Activated naive CD4-positive, alpha-beta T cell treated with anti-CD3 and anti-CD28 coated beads, Interleukin-2, amount 50 U/mL, for 16 hours (primary cell): ENCODE results near the gene MLXIPL.
"Not testable (repeated sequence)": the region's sequence is repeated elsewhere in the genome, so short reads cannot be mapped to it uniquely, and the experiment has no call there.

ENCODE experiments used
- DNase-seq: peaks from one replicate; pipeline ENCODE4 v3.0.0-alpha.2; 2020

Gene MLXIPL

GRCh38 chr7:73644688-73645286, 20.5 kb upstream of the MLXIPL start:
- DNase-seq = no peak

GRCh38 chr7:73642834-73643233, 18.5 kb upstream of the MLXIPL start:
- DNase-seq = no peak

- no peak for DNase-seq
Measured at GRCh38 chr7:73638911-73639310, 14.6 kb upstream of the MLXIPL start.

DNA sequence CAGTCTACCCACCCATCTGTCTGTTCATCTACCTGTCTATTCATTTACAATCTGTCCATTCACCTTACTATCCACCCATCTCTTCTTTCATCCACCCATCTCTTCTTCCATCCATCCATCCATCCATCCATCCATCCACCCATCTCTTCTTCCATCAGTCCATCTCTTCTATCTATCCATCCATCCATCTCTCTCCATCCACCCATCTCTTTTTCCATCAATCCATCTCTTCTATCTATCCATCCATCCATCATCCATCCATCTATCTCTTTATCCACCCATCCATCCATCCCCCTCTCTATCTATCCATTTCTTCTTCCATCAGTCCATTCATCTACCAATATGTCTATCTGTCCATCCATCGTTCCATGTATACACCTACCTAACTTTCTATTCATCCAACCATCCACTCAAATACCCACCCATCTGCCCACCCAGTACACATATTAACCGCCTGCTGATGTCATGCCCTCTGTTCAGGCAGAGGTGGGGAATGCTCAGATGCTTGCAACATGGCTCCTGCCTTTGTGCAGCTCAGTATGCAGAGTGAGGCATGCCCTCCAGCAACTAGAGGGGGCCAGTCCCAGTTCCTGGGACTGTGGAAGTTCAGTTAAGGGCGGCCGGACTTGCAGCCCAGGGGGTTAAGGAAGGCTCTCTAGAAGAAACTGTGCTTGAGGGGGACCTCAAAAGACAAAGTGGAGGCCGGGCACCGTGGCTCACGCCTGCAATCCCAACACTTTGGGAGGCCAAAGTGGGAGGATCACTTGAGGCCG, 11.3 kb upstream of the MLXIPL start:
- no peak for DNase-seq

DNA sequence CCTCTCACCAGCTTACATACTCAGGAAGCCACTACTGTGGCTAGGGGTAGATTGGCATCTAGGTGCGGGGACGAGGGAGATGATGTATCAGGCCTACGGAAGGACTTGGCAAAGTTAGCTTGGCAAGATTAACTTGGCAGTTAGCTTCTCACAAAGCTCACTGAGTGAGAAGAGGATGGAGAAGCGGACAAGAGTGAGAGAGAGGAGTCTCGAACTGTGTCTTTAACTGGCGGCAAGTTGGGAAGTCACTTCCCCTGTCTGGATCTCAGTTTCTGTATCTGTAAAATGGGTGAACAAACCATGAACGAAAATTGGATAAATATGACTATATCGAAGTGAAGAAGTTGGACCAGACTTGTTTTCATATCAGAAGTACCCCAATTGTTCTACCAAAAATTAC, 9.5 kb upstream of the MLXIPL start:
- no peak for DNase-seq

DNA sequence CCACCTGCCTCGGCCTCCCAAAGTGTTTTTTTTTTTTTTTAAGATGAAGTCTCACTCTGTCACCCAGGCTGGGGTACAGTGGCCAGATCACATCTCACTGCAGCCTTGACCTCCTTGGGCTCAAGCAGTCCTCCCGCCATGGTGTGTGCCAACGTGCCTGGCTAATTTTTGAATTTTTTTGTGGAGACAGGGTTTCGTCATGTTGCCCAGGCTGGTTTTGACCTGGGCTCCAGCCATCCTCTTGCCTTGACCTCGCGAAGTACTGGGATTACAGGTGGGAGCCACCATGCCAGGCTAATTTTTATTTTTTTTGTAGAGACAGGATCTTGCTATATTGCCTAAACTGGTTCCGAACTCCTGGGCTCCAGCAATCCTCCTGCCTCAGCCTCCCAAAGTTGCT, 9.0 kb upstream of the MLXIPL start:
- DNase-seq = no peak

- no peak for DNase-seq
Measured at GRCh38 chr7:73631558-73631957, 7.2 kb upstream of the MLXIPL start.

- DNase-seq = no peak
Measured at GRCh38 chr7:73628504-73628903, 4.2 kb upstream of the MLXIPL start.

GRCh38 chr7:73626814-73627213, 2.5 kb upstream of the MLXIPL start:
- no peak for DNase-seq

GRCh38 chr7:73625276-73625675, 954 bp upstream of the MLXIPL start:
- DNase-seq = no peak

- no peak for DNase-seq
Measured at GRCh38 chr7:73624669-73625001, 313 bp upstream of the MLXIPL start.

DNA sequence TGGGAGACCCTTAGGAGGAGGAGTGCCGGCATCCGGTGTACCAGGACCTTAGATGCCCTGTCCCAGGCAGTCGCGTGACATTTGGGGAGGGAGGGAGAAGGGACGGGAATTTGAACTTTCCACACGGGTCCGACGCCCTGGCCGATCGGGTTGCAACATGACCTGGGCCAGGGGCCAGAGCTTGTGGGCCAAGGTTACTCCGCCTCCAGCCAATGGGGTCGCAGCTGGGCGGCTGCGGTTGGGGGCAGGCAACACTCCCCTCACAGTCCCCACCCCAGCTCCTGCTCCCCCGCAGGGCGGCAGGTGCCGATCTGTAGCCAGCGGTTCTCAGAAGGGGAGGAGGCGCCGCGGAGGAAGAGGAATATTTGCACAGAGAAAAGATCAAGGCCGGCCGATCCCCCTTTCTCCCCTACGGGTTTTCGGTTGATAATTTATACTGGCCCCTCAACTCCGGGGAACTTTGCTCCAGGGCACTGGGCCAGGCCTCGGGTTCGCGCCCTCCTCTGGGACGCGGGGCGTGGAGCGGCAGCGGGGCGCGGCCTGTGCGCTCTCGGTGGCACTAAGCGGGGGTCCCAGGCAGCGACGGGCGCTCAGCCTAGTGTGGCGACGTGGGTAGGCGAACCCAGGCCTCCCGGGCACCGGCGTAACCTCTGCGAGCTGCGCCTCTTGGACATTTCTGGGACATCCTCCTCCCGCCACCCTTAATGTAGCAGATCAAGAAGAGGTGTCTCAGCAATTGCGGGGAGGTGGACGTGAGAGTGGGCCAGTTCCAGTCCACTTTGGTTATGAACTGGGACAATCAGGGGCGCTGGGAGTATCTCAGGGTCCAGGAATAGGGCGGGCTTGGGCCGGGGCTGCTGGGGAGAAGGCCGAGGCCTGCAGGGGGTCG, 1.2 kb downstream of the MLXIPL start:
- DNase-seq = no peak

DNA sequence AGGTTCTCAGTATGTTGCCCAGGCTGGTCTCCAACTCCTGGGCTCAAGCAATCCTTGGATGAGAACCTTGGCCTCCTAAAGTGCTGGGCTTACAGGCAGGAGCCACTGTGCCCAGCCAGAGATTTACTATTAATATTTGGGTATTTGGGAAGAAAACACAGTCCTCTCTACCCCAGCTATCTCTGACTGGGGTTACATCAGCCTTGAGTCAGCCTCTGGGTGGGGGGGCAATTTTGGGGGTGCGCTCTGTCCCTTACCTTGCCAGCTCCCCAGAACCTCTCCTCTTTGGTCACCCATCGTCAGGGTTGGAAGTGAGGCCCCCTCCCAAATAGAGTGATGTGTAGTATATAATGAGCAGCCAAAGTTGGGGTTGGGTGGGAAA, 1.8 kb downstream of the MLXIPL start:
- no peak for DNase-seq

DNA sequence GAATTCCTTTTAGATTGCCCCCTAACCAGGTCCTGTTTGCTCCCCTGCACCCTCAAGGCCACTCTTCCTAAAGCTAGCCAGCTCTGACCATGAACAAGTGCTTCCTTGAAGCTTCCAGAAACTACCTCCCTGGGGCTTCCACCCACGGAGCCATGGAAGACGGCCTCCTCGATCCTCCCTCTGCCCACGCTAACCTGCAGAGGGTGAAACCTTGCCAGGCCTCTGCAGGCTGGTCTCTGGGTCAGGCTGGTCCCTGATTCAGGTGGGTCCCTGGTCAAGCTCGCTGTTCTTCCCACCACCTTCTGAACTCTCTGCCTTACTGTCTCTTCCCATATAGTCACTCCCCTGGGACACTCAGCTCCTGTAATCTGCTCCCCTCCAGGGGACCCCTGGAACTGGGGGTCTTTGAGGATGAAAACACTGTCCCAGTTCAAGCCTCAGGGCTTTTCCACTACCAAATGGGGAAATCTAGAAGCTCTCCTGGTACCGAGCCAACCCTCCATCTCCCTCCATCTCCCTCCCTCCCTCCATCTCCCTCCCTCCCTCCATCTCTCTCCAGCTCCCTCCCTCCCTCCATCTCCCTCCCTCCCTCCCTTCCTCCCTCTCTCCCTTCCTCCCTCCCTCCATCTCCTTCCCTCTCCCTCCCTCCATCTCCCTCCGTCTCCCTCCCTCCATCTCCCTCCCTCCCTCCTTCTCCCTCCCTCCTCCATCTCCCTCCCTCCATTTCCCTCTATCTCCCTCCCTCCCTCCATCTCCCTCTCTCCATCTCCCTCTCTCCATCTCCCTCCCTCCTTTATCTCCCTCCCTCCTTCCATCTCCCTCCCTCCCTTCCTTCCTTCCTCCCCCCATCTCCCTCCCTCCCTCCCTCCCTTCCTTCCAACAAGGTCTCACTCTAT, 2.9 kb downstream of the MLXIPL start:
- DNase-seq = no peak

GRCh38 chr7:73619394-73619793, 4.9 kb downstream of the MLXIPL start:
- DNase-seq = not testable (repeated sequence)

GRCh38 chr7:73618538-73618937, 5.8 kb downstream of the MLXIPL start:
- DNase-seq = no peak

DNA sequence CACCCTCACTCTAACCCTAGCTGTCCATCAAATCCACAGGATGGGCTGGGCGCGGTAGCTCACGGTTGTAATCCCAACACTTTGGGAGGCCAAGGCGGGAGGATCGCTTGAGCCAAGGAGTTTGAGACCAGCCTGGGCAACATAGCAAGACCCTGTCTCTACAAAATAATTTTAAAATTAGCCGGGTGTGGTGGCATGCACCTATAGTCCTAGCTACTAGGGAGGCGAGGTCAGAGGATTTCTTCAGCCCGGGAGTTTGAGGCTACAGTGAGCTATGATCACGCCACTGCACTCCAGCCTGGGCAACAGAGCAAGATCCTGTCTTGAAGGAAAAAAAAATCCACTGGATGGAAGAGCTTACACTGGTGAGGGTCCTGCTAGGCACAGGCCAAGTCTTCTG, 6.8 kb downstream of the MLXIPL start:
- not testable (repeated sequence) for DNase-seq

GRCh38 chr7:73615886-73616285, 8.4 kb downstream of the MLXIPL start:
- no peak for DNase-seq

GRCh38 chr7:73614937-73615336, 9.4 kb downstream of the MLXIPL start:
- not testable (repeated sequence) for DNase-seq

DNA sequence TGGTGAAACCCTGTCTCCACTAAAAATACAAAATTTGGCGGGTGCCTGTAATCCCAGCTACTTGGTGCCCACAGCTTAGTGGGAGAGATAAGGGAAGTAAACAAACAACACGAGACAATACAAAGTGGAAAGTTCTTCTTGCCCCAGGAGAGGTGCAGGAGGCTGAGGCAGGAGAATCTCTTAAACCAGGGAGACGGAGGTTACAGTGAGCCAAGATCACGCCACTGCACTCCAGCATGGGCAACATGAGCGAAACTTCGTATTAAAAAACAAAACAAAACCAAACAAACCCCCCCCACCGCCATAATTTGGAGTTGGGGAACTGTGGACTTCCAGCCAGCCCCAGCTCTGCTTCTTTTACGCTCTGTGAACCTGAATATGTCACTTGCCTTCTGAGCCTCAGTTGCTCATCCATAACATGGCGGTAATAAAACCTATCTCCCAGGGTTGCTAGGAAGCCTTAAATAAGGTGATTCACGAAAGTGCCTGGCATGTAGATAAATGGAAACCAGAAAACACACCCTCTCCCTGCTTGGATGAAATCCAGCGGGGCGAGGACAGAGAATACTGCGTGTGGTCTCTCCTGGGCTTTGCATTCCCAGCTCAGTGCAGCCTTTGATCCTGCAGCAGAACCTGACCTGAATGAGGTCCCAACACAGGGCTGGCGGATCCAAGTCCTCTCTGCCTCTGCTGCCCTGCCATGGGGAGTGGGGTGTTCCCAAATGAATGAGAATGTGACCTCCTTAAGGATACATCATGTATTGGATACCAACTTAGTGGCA, 10.2 kb downstream of the MLXIPL start:
- no peak for DNase-seq

DNA sequence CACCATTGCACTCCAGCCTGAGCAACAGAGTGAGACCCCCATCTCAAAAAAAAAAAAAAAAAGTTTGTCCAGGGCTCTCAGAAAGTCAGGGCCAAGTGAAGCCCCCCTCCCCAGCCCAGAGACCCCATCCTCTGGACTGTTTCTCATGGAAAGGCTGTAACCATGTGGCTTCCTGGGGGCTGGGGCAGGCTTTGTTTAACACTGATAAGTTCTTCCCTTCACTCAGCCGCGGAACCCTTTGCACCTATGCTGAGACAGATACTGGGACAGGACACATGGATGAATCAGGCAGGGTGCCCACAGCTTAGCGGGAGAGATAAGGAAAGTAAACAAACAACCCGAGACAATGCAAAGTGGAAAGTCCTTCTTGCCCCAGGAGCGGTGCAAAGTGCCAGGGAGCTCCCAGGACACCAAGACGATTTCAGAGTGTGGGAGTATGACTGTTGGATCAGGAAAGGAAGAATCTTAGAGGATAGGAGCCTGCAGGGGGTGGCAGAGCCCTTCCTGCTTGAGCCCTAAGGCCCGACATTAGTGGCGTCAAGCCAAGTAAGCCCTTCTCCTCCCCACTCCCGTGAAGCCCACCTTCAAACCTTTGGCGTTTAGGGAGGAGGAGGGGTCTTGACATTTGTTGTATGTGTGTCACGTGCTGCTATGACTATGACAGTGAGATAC, 11.6 kb downstream of the MLXIPL start:
- DNase-seq = no peak
